Left lung (tissue), 10 donors: ENCODE data around the gene MAFG. TPM values are rescaled to one million over a fixed set of nuclear protein-coding genes. Genes with fewer than 3 reads are reported as not detected.

Experiments used
- ATAC-seq: fragments of 200-7000 bp; cut with Tn5 transposase; one replicate; pipeline ENCODE4 v1.9.1; 2020; ENCODE audit warnings: moderate library complexity
- DNase-seq, 4 donors: peaks; one replicate each; pipeline ENCODE4 v3.0.0-alpha.2; 2013 to 2020
- H3K27ac ChIP-seq, 2 donors: fragments of 200-600 bp; sonication (generic) in 1 of 2; one replicate each; pipeline versions ENCODE4 v1.5.0 to v1.8.0; 2020 to 2021
- H3K27me3 ChIP-seq, 2 donors: fragments of 200-600 bp; sonication (generic) in 1 of 2; one replicate each; pipeline versions ENCODE4 v1.5.0 to v1.8.0; 2020 to 2021
- H3K36me3 ChIP-seq, 2 donors: fragments of 200-600 bp; sonication (generic) in 1 of 2; one replicate each; pipeline versions ENCODE4 v1.5.0 to v1.8.0; 2020 to 2021
- H3K4me1 ChIP-seq, 2 donors: fragments of 200-600 bp; one replicate each; pipeline ENCODE4 v1.8.0; 2021
- H3K4me3 ChIP-seq, 2 donors: fragments of 200-600 bp; sonication (generic) in 1 of 2; one replicate each; pipeline versions ENCODE4 v1.5.0 to v1.8.0; 2020 to 2021; ENCODE audit warnings: mild to moderate bottlenecking in 1 of 2
- H3K9me3 ChIP-seq, 2 donors: fragments of 200-600 bp; sonication (generic) in 1 of 2; one replicate each; pipeline versions ENCODE4 v1.5.0 to v1.8.0; 2020 to 2021
- CTCF ChIP-seq, 2 donors: fragments of 200-600 bp; sonication (generic) in 1 of 2; IDR thresholded peaks; one replicate each; pipeline versions ENCODE4 v1.5.0 to v1.8.0; 2021; ENCODE audit warnings: antibody characterized with exemption in 2 of 2
- intact Hi-C, 2 donors: fragments of 100-400 bp; cut with DNase I; formaldehyde crosslinking; loops; one replicate each; pipeline versions ENCODE4 v1.11.2 to v1.14.2; 2022
- polyA plus RNA-seq, 6 donors: library from polyadenylated mRNA; unstranded; fragments of 120-200 nt; gene quantifications; one replicate each; pipeline ENCODE4 v1.2.1, GENCODE V29; 2013; ENCODE audit not compliant: insufficient read length in 6 of 6
- total RNA-seq, 2 donors: library from RNA; stranded (reverse); fragmentation: NEBNext Ultra II Directional; extraction: Animal tissue kit (Norgen Biotek cat#: 25700); gene quantifications; one replicate each; pipeline ENCODE4 v1.2.1, GENCODE V29; 2021
- donor health status: DM: no; HTN: yes; CAD: no.
- donor health status: DM: no; HTN: no; CAD: no.

MAFG gene
- total and polyA plus RNA-seq, 8 donors: 8.1 to 39.8 (median 11.5) TPM

DNA sequence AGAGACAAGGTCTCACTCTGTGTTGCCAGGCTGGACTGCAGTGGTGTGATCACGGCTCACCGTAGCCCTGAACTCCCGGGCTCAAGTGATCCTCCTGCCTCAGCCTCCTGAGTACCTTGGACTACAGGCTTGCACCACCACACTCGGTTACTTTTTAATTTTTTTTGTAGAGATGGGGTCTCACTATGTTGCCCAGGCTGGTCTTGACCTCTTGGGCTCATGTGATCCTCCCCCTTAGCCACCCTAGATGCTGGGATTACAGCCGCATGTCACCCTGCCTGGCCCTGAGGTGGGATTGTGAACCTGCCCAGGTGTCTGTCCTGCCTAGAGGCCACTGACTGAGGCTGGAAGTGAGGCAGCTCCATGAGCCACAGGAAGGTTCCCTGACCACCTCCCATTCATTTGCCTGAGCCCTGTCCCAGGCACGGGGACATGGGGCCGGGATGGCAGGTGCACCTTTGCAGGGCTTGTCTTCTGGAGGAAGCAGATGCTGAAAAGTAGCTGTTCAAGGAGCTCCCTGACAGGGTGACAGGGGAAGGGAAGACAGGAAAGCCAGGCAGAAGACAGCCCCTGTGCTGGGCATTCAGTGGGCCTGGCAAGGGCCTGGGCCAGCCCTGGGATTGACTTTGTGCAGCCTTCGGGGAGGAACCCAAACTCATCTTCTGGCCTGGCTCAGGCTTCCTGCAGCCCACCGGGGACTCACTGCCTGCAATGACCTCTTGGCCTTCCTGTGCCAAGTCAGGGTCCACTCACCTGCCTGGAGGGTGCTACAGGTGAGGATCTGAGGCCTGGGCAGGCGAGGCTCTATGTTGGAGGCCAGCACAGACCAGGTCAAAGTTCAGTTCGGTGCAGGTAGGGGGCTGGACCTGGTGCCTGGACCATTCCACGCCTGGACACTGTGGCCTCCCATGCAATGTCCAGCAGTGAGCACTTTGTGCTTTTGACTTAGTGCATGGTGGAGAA is 41.6 kb upstream of the MAFG start:
- no peak for DNase-seq
- Histone ChIP-seq H3K36me3 (no peaks in the 10 kb centered on the region), H3K9me3 (peaks cover 0 to 5% of the 10 kb centered on the region in 2 donors), H3K4me1 (peaks cover 18 to 32% of the 10 kb centered on the region in 2 donors), H3K27me3 (peaks cover 0 to 40% of the 10 kb centered on the region in 2 donors), H3K27ac (no peak overlapping the region), H3K4me3 (no peak overlapping the region)
- intact Hi-C loops: no loop called here
- no peak for ATAC-seq
- TF ChIP-seq CTCF (IDR thresholded peaks at IDR 0.05): no peak

DNA sequence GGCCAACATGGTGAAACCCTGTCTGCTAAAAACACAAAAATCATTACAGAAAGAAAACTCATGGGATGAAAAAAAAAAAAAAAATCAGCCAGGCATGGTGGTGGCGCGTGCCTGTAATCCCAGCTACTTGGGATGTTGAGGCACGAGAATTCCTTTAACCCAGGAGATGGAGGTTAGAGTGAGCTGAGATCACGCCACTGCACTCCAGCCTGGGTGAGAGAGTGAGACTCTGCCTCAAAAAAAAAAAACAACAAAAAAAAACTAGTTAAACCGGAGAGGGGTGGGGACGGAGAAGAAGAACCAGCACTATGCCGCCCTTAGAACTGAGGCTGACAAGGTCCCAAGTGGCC is 40.8 kb upstream of the MAFG start:
- no peak for ATAC-seq
- Histone ChIP-seq H3K4me1 (peaks cover 18 to 32% of the 10 kb centered on the region in 2 donors), H3K27ac (no peak overlapping the region), H3K36me3 (no peaks in the 10 kb centered on the region), H3K4me3 (no peak overlapping the region), H3K9me3 (peaks cover 0 to under 1% of the 10 kb centered on the region in 2 donors), H3K27me3 (peaks cover 0 to 48% of the 10 kb centered on the region in 2 donors)
- intact Hi-C loops: no loop called here
- no peak for TF ChIP-seq CTCF (IDR thresholded peaks at IDR 0.05)
- DNase-seq: no peak

GRCh38 chr17:81967533-81968395 is 40.2 kb upstream of the MAFG start:
- H3K4me1 ChIP-seq: peaks cover 18 to 32% of the 10 kb centered on the region in 2 donors
- DNase-seq (peak; percentile 68 to 92 (median 89)), ATAC-seq (peak; percentile 92)
- no peak overlapping the region for H3K27ac ChIP-seq
- intact Hi-C loops: no loop called here
- H3K36me3 ChIP-seq: no peaks in the 10 kb centered on the region
- TF ChIP-seq CTCF (IDR thresholded peaks at IDR 0.05): no peak
- H3K9me3 ChIP-seq: no peaks in the 10 kb centered on the region
- H3K4me3 ChIP-seq: no peak overlapping the region
- peaks cover 0 to 54% of the 10 kb centered on the region in 2 donors for H3K27me3 ChIP-seq

GRCh38 chr17:81967244-81967532 is 39.7 kb upstream of the MAFG start:
- intact Hi-C loops: no loop called here
- Histone ChIP-seq H3K4me1 (peaks cover 18 to 32% of the 10 kb centered on the region in 2 donors), H3K27me3 (peaks cover under 1 to 60% of the 10 kb centered on the region in 2 donors), H3K27ac (no peak overlapping the region), H3K9me3 (no peaks in the 10 kb centered on the region), H3K4me3 (no peak overlapping the region), H3K36me3 (no peaks in the 10 kb centered on the region)
- TF ChIP-seq CTCF (IDR thresholded peaks at IDR 0.05): no peak
- DNase-seq (no peak), ATAC-seq (peak; percentile 5)
